HG03520 (cell line): Measurements from ENCODE around the gene IFNB1.

Experiments used
- ATAC-seq: cut with Tn5 transposase; IDR thresholded peaks from one replicate; pipeline ENCODE4 v1.9.1; 2021; ENCODE audit warnings: mild to moderate bottlenecking, moderate library complexity; ENCODE audit not compliant: unreplicated experiment

Gene IFNB1

DNA sequence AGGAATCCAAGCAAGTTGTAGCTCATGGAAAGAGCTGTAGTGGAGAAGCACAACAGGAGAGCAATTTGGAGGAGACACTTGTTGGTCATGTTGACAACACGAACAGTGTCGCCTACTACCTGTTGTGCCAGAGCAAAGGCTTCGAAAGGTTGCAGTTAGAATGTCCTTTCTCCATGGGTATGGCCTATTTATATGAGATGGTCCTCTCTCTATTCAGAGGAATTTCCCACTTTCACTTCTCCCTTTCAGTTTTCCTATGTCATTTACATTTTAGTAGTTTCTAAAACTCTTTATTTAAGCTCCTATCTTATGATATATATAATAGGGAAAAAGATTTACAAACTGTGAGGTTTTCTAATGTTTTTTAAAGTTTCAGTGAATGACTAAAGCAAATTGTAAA is at the start of gene IFNB1:
IFNB1 (minus strand) TSS at position 162 of the 400 bp plus-strand sequence; CDS start at position 89, 73 bp downstream.
- ATAC-seq: no peak

DNA sequence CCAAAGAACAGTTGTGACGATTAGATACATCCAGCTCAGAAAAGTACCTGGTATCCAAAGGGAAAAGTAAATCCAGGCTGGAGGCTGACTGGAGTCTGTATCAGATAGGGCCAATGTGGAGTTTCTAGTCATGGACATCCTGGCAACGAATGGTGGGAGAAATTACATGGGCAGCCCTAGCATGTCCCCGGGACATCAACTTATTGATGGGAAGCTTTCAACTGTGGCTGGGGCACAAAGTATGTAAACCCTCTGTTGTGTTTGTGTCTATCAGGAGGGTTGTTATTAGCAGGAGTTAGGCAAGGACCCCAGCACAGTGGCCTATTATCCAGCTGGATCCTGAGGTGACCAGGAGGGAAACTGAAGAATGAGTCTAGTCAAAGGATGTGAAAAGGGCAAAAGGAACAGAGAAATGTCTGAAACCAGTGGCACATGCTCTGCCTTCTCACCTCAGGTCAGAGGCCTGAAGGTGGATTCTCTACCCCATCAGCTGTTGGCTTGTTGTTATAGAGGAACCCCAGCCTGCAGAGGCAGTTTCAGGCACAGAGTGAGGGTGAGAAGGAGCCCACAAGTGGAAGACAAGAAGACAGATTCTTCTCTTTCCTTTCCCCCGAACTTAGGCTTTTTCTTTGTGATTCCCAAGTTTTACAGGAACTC is 44.0 kb upstream of the IFNB1 start:
- peak; percentile 91 for ATAC-seq

DNA sequence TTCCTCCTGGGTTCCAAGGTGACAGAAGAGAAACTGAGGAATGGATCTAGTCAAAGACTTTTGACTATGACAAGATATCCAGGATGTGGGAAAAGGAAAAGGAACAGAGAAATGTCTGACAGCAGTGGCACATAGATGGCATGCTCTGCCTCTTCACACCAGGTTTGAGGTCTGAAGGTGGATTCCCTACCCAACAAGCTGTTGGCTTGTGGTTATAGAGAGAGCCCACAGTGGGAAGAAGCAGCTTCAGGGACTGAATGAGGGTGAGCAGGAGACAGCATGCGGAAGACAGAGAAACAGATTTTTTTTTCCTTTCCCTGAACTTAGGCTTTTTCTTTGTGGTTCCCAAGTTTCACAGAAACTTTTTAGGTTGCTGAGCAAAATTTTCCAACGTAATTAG is 43.3 kb upstream of the IFNB1 start:
- no peak for ATAC-seq

DNA sequence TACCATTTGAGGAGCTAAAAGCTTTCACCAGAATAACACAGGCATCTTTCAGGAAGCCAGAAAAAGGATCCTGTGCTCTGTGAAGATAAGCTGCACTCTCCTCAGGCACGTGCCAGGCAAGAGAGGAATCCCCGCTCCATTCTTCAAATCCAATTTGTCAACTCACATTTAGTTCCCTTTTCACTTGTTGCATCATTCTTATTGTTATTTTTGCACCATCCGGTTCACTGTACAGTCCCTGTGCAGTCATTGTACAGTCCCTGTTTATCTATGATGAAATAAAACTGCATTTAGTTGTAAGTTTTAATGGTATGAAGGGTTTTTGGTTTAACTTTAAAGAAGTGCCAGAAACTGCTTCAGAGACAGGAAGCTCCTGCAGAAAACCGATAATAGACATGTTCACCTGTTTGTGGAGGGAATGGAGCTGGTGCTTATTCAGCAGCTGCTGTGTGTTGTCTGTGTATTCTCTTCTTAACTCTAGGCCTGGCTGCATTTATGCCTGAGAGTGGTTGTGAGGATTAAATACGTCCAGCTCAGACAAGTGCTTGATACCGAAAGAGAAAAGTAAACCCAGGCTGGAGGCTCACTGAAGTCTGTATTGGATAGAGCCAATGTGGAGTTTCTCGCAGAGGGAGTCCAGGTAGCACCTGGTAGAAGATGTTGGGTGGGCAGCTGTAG is 41.5 kb upstream of the IFNB1 start:
- ATAC-seq: no peak

DNA sequence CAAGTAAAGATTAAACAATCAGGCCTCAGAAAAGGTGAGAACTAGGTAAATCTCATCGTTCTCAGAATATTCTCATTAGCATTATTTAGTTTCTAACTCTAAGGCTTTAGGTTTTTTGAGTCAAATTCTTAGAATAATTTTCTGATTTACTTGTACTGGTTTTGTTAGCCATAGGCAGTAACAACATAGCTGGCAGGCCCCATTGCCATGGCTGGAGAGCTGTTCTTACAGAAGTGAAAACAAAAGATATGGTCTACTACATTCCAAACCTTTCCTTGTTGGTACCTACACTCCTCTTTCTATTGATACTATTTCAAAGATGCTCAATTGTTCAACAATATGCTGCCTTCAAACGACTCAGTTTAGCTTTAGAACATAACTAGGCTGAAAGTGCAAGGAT is 36.6 kb upstream of the IFNB1 start:
- no peak for ATAC-seq

DNA sequence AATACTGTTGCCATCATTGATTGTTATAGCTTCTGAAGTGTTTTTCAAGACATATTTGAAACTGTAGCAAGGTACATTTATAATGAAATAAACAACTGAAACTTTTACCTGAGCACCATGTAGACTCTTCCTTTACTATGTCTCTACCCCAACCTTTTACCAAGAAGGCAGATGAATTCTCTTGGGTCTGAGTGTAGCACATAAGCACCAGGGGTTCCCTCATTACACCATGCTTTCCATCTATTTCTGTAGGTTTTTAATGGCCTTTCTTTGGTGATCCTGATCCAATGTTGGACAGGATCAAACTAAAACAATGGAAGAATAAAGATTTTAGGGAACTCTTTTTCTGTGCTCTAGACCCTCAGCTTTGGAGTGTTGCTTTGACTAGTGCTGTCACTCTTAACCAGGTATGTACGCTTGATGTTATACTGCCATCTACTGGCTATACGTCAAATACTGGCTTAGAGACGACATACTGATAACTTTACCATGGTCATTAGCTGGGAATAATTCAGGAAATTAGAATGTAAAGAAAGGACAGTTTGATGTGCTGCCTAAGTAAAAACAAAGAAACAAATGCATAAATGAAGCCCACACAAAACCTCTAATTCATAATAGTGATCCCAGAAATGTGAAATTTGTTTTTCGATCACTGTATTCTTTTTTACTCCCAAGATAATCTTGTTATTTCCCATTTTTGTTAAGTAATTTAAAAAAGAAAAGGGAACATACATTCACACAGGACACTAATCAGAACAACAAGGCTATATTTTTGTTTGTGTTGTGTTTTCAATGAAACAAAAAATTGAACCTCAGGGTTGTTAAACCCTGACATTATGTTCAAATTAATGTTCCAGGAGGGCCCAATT is 33.2 kb upstream of the IFNB1 start:
- peak; percentile 93 for ATAC-seq

DNA sequence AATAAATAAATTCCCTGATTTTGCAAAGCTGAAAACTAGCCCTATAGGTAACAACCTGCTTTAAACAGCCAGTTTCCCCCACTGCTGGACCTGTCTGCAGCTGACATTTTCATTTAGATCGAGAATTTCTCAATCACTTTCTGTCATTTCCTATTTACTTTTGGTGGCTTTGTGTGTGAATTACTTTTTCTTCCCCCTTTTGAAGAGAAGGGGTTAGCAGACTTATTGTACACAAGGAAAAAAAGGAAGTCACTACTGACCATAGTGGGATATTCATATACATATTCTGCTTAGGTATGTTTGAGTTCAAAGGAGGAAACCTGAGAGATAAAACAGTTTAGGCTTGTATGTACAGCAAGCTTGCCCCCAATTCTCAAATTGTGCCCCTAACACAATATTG is 27.0 kb upstream of the IFNB1 start:
- no peak for ATAC-seq

DNA sequence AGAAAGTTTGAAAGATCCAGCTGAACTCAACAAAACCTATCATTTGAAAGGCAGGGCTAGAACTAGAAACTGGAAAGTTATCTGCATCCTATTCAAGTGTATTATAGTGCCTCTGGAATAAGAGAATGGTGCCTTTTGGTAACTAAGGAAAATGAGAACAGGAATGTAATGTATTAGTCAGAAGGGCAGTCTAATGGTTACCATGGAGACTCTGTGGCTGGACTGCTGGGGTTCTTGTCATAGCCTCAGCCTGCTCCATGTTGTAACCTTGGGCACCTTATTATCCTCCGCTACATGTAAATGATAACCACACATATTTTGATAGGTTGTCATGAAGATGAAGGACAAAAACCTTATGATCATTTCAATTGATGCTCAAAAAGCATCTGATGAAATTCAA is 24.6 kb upstream of the IFNB1 start:
- ATAC-seq: no peak

DNA sequence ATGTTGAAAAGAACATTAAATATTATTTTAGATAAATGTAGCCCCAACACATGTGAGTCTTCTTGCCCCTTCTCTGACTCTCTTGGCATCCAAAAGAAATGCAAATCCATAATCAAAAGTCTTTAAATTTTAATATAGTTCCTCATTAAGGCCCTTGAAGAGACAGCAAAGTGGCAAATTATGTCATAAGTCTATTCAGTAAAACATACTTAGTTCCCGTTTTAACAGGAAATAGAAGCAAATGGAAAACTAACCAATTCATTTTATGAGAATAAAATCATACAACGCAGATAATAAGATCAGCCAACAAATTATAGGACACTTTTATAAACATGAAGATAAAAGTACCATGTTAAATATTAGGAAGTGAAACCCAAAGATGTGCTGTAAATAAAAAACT is 20.1 kb upstream of the IFNB1 start:
- no peak for ATAC-seq

DNA sequence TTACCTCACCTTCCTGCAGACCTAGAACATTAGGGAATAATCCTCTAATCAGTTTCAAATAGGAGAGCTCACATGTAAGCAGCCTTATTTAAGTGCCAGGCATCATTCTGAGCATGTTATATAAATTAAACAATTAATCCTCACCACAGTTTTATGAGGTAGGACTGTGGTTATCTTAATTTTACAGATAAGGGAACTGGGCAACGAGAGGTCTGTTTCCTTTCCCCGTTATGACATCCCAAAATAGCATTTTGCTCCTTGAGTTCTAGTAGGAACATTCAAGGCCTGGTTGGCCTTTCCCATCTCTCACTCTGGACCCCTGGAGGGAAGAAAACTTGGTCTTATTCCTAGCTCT is 19.1 kb upstream of the IFNB1 start:
- ATAC-seq: no peak

DNA sequence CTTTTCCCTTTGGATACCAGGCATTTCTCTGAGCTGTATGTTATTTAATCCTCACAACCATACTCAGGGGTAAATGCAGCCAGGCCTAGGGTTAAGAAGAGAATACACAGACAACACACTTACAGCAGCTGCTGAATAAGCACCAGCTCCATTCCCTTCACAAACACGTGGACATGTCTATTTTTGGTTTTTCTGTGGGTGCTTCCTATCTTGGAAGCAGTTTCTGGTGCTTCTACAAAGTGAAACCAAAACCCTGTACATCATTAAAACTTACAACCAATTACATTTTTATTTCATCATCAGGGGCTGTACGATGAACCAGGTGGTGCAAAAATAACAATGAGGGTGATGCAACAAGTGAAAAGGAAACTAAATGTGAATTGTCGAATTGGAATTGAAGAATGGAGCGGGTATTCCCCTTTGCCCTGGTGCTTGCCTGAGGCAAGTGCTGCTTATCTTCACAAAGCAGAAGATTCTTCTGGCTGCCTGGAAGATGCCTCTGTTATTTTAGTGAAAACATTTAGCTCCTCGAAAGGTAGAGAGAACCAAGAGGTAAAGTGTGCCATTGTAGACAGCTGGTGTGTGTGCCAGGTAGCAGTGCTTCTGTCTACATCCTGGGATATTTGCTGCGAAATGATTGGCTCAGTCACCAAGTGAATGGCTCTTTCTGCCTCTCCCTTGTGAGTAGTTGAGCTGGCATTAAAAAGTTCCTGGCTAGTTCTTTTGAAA is 18.6 kb upstream of the IFNB1 start:
- peak; percentile 82 for ATAC-seq

DNA sequence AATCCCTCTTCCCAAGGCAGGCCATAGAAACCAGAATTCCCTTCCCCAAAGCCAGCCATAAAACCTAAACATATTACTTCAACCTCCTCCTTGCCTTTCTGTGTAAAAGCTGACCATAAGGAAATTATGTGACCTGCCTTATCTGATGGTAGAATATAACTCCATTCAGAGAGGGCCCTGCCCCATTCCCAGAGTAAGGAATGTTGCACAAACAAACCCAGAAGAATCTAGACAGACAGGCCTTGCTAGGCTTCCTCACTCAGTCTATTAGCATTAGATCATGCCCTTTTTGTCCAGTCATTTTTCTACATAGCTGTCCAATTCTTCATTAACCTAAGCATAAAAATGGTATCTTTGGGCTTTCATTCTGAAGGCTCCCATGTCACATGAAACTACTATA is 17.8 kb upstream of the IFNB1 start:
- no peak for ATAC-seq

DNA sequence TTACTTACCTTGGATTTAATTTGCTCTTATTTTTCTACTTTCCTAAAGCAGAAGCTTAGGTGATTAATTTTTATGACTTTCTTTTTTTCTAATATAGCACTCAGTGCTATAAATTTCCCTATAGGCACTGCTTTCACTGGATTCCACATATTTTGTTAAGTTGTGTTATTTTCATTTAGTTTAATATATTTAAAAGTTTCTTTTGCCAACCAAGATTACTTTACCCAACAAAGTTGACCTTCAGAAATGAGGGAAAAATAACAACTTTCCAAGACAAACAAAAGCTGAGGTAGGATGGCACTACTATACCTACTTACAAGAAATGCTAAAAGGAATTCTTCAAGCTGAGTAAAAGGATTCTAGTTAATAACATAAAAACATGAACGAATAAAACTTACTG is 8.8 kb upstream of the IFNB1 start:
- ATAC-seq: no peak

DNA sequence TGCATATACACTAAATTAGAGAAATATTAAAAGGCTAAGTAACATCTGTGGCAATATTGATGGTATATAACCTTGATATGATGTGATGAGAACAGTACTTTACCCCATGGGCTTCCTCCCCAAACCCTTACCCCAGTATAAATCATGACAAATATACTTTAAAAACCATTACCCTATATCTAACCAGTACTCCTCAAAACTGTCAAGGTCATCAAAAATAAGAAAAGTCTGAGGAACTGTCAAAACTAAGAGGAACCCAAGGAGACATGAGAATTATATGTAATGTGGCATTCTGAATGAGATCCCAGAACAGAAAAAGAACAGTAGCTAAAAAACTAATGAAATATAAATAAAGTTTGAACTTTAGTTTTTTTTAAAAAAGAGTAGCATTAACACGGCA is 7.3 kb upstream of the IFNB1 start:
- ATAC-seq: no peak

DNA sequence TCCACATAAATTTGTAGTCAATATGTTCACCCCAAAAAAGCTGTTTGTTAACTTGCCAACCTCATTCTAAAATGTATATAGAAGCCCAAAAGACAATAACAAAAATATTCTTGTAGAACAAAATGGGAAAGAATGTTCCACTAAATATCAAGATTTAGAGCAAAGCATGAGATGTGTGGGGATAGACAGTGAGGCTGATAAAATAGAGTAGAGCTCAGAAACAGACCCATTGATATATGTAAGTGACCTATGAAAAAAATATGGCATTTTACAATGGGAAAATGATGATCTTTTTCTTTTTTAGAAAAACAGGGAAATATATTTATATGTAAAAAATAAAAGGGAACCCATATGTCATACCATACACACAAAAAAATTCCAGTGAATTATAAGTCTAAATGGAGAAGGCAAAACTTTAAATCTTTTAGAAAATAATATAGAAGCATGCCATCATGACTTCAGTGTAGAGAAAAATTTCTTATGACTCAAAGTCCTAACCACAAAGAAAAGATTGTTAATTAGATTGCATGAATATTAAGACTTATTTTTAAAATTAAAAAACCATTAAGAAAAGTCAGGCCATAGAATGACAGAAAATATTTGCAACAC is 6.6 kb upstream of the IFNB1 start:
- no peak for ATAC-seq

DNA sequence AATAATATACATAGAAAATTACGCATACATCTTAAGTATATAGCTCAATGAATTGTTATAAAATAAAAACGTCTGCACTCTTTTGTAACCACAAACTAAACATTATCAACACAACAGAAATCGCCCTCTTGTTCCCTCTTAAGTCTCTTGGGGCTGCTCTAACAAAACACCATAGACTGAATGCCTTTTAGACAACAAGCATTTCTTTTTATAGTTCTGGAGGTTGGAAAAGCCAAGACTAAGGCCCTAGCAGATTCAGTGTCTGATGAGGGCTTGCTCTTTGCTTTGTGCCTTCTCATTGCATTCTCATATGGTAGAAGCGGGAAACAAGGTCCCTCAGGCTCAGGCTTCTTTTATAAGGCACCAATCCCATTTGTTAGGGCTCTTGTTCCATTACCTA is 4.9 kb upstream of the IFNB1 start:
- no peak for ATAC-seq

DNA sequence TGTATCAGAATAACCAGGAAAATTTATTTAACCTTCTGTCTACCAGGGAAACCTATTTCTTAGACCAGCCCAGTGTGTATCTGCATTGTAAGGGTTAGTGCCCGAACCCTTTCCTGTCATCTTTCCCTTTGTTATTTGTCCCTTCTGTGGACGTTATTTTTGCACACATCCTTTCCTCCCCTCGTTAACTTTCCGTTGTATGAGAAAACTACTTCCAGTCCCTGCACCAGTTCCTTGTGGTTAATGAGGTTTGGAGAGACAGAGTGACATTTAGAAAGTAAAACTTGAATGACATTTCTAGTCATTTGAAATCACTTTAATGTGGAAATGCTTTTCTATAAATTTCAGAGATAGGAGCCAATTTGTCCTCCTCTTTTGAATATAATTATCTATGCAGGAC is 4.3 kb upstream of the IFNB1 start:
- no peak for ATAC-seq

DNA sequence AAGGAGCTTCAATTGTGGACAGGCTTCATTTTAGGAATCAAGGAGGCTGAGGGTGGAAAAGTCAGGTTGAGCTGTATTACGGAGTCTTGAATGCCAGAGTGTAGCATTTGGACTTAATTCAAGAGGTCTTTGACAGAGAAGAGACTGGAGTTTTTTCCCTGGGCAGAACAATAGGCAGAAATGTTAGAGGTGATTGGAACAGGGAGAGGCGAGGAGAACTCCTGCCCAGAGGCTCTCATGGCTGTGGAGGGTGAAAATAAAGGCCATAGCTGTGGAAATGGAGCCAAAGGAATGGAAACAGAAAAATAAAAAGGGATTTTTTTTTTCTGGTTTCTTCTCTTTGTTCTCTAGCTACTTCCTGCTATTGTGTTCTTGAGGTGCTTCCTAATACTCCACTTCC is 3.7 kb upstream of the IFNB1 start:
- ATAC-seq: no peak

DNA sequence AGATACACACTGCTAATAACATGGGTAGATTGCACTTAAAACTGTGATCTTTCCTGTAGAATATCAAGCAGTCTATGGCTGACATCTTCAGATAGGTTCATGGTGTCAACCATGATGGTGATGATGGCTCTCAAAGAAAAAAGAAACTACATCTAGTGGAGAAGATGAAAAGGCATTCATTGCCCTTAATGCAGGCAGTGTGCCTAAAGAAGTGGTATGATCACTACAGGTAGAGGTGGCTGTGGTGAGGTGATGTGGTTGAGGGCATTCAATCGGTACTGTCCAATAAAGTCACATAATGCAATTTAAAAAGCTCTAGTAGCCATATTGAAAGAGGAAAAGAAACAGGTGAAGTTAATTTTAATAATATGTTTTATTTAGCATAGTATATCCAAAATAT is 3.1 kb upstream of the IFNB1 start:
- ATAC-seq: no peak

DNA sequence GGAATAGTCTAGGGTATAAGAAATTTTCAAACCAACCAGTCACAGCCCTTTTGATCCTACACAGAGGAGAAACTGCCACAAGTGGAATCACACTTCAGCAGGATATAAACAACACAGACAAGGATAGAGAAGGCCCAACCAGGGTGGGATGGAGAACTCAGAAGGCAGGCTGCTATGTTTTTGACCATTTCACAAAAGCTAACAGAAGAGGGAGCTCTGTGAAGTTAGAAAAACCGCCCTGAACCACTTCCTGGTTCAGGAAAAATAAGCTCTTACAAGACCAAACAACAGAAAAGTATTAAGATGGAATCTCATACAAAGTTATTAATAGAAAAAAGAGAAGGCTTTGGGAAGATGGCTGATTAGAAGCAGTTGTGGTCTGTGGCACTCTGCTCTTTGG is 960 bp upstream of the IFNB1 start:
- ATAC-seq: no peak

DNA sequence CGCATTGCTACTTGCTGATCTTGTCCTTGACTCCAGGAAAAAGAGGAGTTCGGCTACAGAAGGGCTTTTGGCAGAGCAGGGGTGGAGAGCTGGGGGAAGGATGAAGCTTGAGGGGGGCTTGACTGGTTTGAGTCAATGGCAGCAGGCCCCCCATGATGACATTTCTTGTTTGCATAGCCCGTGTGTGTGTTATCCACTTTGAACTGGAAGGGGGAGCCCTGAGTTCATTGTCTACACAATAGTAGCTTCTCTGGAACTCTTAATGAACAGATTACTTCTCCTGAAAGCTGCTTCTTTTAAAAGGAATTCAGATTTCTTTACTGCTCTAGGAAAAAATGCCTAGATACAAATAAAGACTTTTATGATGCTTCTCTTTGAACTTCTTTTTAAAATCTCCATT is 2.3 kb downstream of the IFNB1 start:
- no peak for ATAC-seq
